GM12878 (cell line): ENCODE results near the gene MAST4. TPM values are rescaled to one million over a fixed set of nuclear protein-coding genes. Genes with fewer than 3 reads are reported as not detected.

Experiments
- ATAC-seq: fragments of 200-7000 bp; cut with Tn5 transposase; 3 replicates; pipeline ENCODE4 v1.9.1; 2020; ENCODE audit warnings: mild to moderate bottlenecking, moderate library complexity
- BruUV-seq: library from RNA; stranded (reverse); fragments of 400-500 nt; replicated peaks from 2 replicates; lab custom pipeline; 2021; lab: Mats Ljungman, UMichigan
- CTCF ChIA-PET: fragments of 300-600 bp; sonication (Branson Sonifier 250); formaldehyde crosslinking; extraction: SDS; loops from one replicate; lab custom pipeline; 2021; ENCODE audit warnings: inconsistent platforms; lab: Yijun Ruan, JAX
- POLR2A ChIA-PET: fragments of 350-600 bp; formaldehyde crosslinking; extraction: SDS; loops from one replicate; lab custom pipeline; 2021; ENCODE audit warnings: inconsistent platforms; lab: Charles Lee
- RAD21 ChIA-PET: fragments of 300-600 bp; sonication (Branson Sonifier 250); formaldehyde crosslinking; loops from one replicate; lab custom pipeline; 2023; ENCODE audit warnings: antibody characterized with exemption; ENCODE audit not compliant: unreplicated experiment; lab: Charles Lee
- SMC1A ChIA-PET: fragments of 300-600 bp; sonication (Branson Sonifier 250); formaldehyde crosslinking; loops from one replicate; lab custom pipeline; 2023; ENCODE audit not compliant: unreplicated experiment, uncharacterized antibody; lab: Charles Lee
- DNase-seq: peaks from one replicate; pipeline ENCODE4 v3.0.0-alpha.2; 2011; ENCODE audit warnings: low read depth, low spot score
- FAIRE-seq: peaks from 3 replicates; lab custom pipeline; 2011; peaks lifted over from hg19 to GRCh38; lab: Jason Lieb, UNC
- H2AFZ ChIP-seq: 2 replicates; pipeline ENCODE4 v1.6.0; 2011; ENCODE audit warnings: low read depth, low read length, control low read depth; ENCODE audit not compliant: control insufficient read depth
- H3K27ac ChIP-seq: 2 replicates; pipeline ENCODE4 v1.5.1; 2011; ENCODE audit warnings: control low read depth; ENCODE audit not compliant: control insufficient read depth, insufficient read depth
- H3K27me3 ChIP-seq, 2 experiments: replicated peaks in 1 of 2; 2 replicates each; pipeline versions ENCODE4 v1.6.0 to v1.6.1; 2011; ENCODE audit warnings: low read length in 1 of 2; ENCODE audit not compliant: control insufficient read depth in 2 of 2, insufficient read depth in 2 of 2
- H3K36me3 ChIP-seq, 2 experiments: 2 replicates each; pipeline ENCODE4 v1.5.1; 2011; ENCODE audit warnings: low read length in 1 of 2; ENCODE audit not compliant: control insufficient read depth in 2 of 2, insufficient read depth in 2 of 2
- H3K4me1 ChIP-seq: 2 replicates; pipeline ENCODE4 v1.6.1; 2011; ENCODE audit warnings: mild to moderate bottlenecking, low read length, moderate library complexity, mixed read lengths; ENCODE audit not compliant: control insufficient read depth, insufficient read depth
- H3K4me2 ChIP-seq: 2 replicates; pipeline ENCODE4 v1.6.0; 2011; ENCODE audit warnings: control low read depth; ENCODE audit not compliant: control insufficient read depth, insufficient read depth
- H3K4me3 ChIP-seq: fragments of 200-600 bp; sonication (generic); 2 replicates; pipeline ENCODE4 v1.5.1; 2016
- H3K79me2 ChIP-seq: 2 replicates; pipeline ENCODE4 v1.6.0; 2011; ENCODE audit warnings: low read length; ENCODE audit not compliant: control insufficient read depth, insufficient read depth
- H3K9ac ChIP-seq: 2 replicates; pipeline ENCODE4 v1.8.0; 2011; ENCODE audit warnings: low read length, control low read depth, mixed read lengths; ENCODE audit not compliant: control insufficient read depth, insufficient read depth
- H3K9me3 ChIP-seq: replicated peaks from 3 replicates; pipeline ENCODE4 v1.5.1; 2011; ENCODE audit warnings: mild to moderate bottlenecking, low read length; ENCODE audit not compliant: control insufficient read depth, insufficient read depth
- H4K20me1 ChIP-seq: 2 replicates; pipeline ENCODE4 v1.6.0; 2011; ENCODE audit not compliant: control insufficient read depth, insufficient read depth
- ASH2L ChIP-seq: fragments of 300-600, 200-600 bp; sonication (generic); IDR thresholded peaks from 2 replicates; pipeline ENCODE4 v1.6.1; 2017; ENCODE audit warnings: low read depth, mild to moderate bottlenecking, borderline replicate concordance
- BMI1 ChIP-seq: fragments of 450-650 bp; IDR thresholded peaks from 2 replicates; pipeline ENCODE4 v1.6.1; 2016; ENCODE audit warnings: mild to moderate bottlenecking, moderate library complexity, borderline replicate concordance
- CREB1 ChIP-seq: IDR thresholded peaks from 2 replicates; pipeline ENCODE4 v1.6.1; 2012; ENCODE audit warnings: low read depth, mild to moderate bottlenecking, inconsistent platforms
- GABPA ChIP-seq: IDR thresholded peaks from 2 replicates; pipeline ENCODE4 v1.6.1; 2014; ENCODE audit warnings: antibody characterized with exemption, low read depth, mild to moderate bottlenecking, inconsistent platforms
- NFIC ChIP-seq: IDR thresholded peaks from 2 replicates; pipeline ENCODE4 v1.6.1; 2012; ENCODE audit warnings: low read depth, mild to moderate bottlenecking, inconsistent platforms, low read length, moderate library complexity
- RAD51 ChIP-seq: fragments of 450-650 bp; IDR thresholded peaks from 2 replicates; pipeline ENCODE4 v1.6.1; 2016; ENCODE audit warnings: moderate library complexity, mild to moderate bottlenecking, inconsistent platforms
- ZBTB11 ChIP-seq: fragments of 450-650 bp; formaldehyde crosslinking; IDR thresholded peaks from 2 replicates; pipeline ENCODE4 v1.5.0; 2022; ENCODE audit warnings: mild to moderate bottlenecking, missing genetic modification characterization
- WGBS: methylation state at CpG from one replicate; pipeline ENCODE4 v1.1.6; 2016; ENCODE audit warnings: low lambda C conversion rate; ENCODE audit not compliant: insufficient replicate concordance, insufficient coverage; ENCODE audit errors: missing lambda C conversion rate; 5-methylcytosine and 5-hydroxymethylcytosine counted together
- in situ Hi-C: fragments of 300-500 bp; cut with MboI; formaldehyde crosslinking; loops from 9 replicates; pipeline ENCODE4 v1.14.3; 2018; ENCODE audit warnings: mixed read lengths
- intact Hi-C: fragments of 100-400 bp; cut with micrococcal nuclease; formaldehyde crosslinking; loops from one replicate; pipeline ENCODE4 v1.14.2; 2022; ENCODE audit not compliant: unreplicated experiment
- polyA plus RNA-seq, 11 experiments: library from polyadenylated mRNA; depleted of rRNA in 4 of 11; unstranded in 6 of 11; stranded (reverse) in 5 of 11; fragments of >200 nt; fragmentation: Nextera tagmentation in 4 of 11; fragmentation: Illumina TruSeq in 1 of 11; extraction: Ambion mirVana in 4 of 11; extraction: Trizol in 1 of 11; gene quantifications; 1 replicate in 1 of 11; 2 replicates in 10 of 11; pipeline versions ENCODE4 v1.2.1 to v1.2.3, GENCODE V29; 2011 to 2016; ENCODE audit warnings: inconsistent platforms in 2 of 11, missing spikeins in 2 of 11, low read depth in 1 of 11
- total RNA-seq, 4 experiments: library from RNA; depleted of rRNA in 3 of 4; stranded (reverse); fragments of >200 nt in 3 of 4; fragmentation: Illumina TruSeq in 1 of 4; extraction: Trizol in 1 of 4; gene quantifications; 2 replicates each; pipeline versions ENCODE4 v1.2.1 to v1.2.3, GENCODE V29; 2013 to 2021
- TF ChIP-seq, protein P1 (sequence below): IDR thresholded peaks from 2 replicates; pipeline ENCODE4 v1.6.1; 2011; ENCODE audit warnings: borderline replicate concordance, low read depth, mild to moderate bottlenecking, moderate library complexity, low read length; ENCODE audit not compliant: insufficient read depth, poor library complexity, severe bottlenecking
- TF ChIP-seq, protein P2 (sequence below): fragments of 450-650 bp; IDR thresholded peaks from 2 replicates; pipeline ENCODE4 v1.6.1; 2017; ENCODE audit warnings: mild to moderate bottlenecking, moderate library complexity

Gene MAST4
- total and polyA plus RNA-seq, 10 of the 15 experiments (the other 5 are each of a cell fraction or from before 2014, with no cell fraction given), result 0.02 to 1.6 (median 0.29) TPM; not detected in 1

DNA sequence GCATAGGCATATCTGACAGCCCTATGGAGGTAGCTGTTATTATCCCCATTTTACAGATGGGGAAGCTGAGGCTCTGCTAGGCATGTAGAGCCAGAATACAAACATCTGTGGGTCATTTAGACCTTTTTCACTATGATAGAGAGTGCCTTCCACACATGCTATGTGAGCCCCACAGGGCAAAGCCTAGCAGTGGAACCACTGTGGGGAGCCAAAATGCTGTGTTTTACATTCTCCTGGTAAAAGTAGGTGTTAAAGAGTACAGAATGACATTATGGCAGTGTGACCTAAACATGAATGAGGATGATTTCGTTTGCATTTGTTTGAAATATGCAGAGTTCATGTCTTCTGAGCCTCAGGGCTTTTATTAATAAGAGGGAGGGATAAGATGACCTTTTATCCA, 265.2 kb downstream of the MAST4 start:
- FAIRE-seq (no peak), ATAC-seq (no peak), DNase-seq (no peak)
- H3K27me3 ChIP-seq, result peaks cover 0 to 7% of the 10 kb centered on the region in 2 experiments; a peak in 3 of 4 replicates
- no TSS peak for BruUV-seq
- H3K9me3 ChIP-seq, result no peaks in the 10 kb centered on the region
- 0% methylated on average over 1 of the region's 1 CpG for WGBS
- H3K36me3 ChIP-seq, result no peaks in the 10 kb centered on the region
- SMC1A ChIA-PET, result interaction anchor here (1.1 kb wide), 1 partner anchor 11 kb away, joined by 3 read pairs; no protein-coding TSS in a partner anchor
- no peak overlapping the region for H3K27ac ChIP-seq
- CTCF ChIA-PET, result no interaction called here
- no peaks in the 10 kb centered on the region for H3K4me1 ChIP-seq
- RAD21 ChIA-PET, result no interaction called here
- in situ Hi-C loops (no loop called here), intact Hi-C loops (no loop called here)
- POLR2A ChIA-PET, result no interaction called here
- H3K4me2 ChIP-seq, result no peak overlapping the region
- no peak overlapping the region for H2AFZ ChIP-seq
- no peak overlapping the region for H3K9ac ChIP-seq
- no peaks in the 10 kb centered on the region for H3K79me2 ChIP-seq
- H3K4me3 ChIP-seq, result no peak overlapping the region
- TF ChIP-seq, protein P1, sequence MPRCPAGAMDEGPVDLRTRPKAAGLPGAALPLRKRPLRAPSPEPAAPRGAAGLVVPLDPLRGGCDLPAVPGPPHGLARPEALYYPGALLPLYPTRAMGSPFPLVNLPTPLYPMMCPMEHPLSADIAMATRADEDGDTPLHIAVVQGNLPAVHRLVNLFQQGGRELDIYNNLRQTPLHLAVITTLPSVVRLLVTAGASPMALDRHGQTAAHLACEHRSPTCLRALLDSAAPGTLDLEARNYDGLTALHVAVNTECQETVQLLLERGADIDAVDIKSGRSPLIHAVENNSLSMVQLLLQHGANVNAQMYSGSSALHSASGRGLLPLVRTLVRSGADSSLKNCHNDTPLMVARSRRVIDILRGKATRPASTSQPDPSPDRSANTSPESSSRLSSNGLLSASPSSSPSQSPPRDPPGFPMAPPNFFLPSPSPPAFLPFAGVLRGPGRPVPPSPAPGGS, result no peak
- TF ChIP-seq NFIC (no peak), BMI1 (no peak), RAD51 (no peak), GABPA (no peak), CREB1 (no peak), ASH2L (no peak), ZBTB11 (CRISPR knock-in tag) (no peak)
- TF ChIP-seq, protein P2, sequence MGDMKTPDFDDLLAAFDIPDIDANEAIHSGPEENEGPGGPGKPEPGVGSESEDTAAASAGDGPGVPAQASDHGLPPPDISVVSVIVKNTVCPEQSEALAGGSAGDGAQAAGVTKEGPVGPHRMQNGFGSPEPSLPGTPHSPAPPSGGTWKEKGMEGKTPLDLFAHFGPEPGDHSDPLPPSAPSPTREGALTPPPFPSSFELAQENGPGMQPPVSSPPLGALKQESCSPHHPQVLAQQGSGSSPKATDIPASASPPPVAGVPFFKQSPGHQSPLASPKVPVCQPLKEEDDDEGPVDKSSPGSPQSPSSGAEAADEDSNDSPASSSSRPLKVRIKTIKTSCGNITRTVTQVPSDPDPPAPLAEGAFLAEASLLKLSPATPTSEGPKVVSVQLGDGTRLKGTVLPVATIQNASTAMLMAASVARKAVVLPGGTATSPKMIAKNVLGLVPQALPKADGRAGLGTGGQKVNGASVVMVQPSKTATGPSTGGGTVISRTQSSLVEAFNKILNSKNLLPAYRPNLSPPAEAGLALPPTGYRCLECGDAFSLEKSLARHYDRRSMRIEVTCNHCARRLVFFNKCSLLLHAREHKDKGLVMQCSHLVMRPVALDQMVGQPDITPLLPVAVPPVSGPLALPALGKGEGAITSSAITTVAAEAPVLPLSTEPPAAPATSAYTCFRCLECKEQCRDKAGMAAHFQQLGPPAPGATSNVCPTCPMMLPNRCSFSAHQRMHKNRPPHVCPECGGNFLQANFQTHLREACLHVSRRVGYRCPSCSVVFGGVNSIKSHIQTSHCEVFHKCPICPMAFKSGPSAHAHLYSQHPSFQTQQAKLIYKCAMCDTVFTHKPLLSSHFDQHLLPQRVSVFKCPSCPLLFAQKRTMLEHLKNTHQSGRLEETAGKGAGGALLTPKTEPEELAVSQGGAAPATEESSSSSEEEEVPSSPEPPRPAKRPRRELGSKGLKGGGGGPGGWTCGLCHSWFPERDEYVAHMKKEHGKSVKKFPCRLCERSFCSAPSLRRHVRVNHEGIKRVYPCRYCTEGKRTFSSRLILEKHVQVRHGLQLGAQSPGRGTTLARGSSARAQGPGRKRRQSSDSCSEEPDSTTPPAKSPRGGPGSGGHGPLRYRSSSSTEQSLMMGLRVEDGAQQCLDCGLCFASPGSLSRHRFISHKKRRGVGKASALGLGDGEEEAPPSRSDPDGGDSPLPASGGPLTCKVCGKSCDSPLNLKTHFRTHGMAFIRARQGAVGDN, result no peak
- no peaks in the 10 kb centered on the region for H4K20me1 ChIP-seq
